HCT116 (cell line): Measurements from ENCODE around the gene TRERF1. TPM values are rescaled to one million over a fixed set of nuclear protein-coding genes. Genes with fewer than 3 reads are reported as not detected.

ENCODE experiments used
- ATAC-seq: fragments of 200-7000 bp; cut with Tn5 transposase; 2 replicates; pipeline ENCODE4 v1.9.1; 2020; ENCODE audit warnings: mild to moderate bottlenecking, moderate library complexity
- BruUV-seq: library from RNA; stranded (reverse); fragments of 400-500 nt; replicated peaks from 2 replicates; lab custom pipeline; 2021; lab: Mats Ljungman, UMichigan
- CTCF ChIA-PET: fragments of 300-600 bp; sonication (Branson Sonifier 250); formaldehyde crosslinking; loops from one replicate; lab custom pipeline; 2021; ENCODE audit warnings: antibody characterized with exemption; lab: Charles Lee
- POLR2A ChIA-PET: fragments of 300-600, 350-600 bp; sonication (Branson Sonifier 250); formaldehyde crosslinking; loops from one replicate; lab custom pipeline; 2021; ENCODE audit warnings: antibody characterized with exemption; lab: Charles Lee
- RAD21 ChIA-PET, 2 experiments: fragments of 300-600 bp; sonication (Branson Sonifier 250); formaldehyde crosslinking; loops; one replicate each; lab custom pipeline; 2023; ENCODE audit warnings: low total read pairs in 2 of 2; ENCODE audit not compliant: uncharacterized antibody in 2 of 2, unreplicated experiment in 2 of 2, low non-redundant PET in 1 of 2; lab: Charles Lee
- DNase-seq: peaks from one replicate; pipeline ENCODE4 v3.0.0-alpha.2; 2010; ENCODE audit warnings: low read depth, low spot score
- H2AFZ ChIP-seq: fragments of 200-600 bp; shearing (Covaris generic), sonication (generic); 2 replicates; pipeline ENCODE4 v1.6.1; 2017; ENCODE audit warnings: low read depth, mixed run types, mixed read lengths, antibody characterized with exemption, low read length; ENCODE audit not compliant: poor library complexity, severe bottlenecking
- H3K27ac ChIP-seq: 2 replicates; pipeline ENCODE4 v1.5.1; 2012; ENCODE audit warnings: low read depth, low read length
- H3K27me3 ChIP-seq: fragments of 200-600 bp; sonication (generic); 2 replicates; pipeline ENCODE4 v1.6.1; 2016; ENCODE audit warnings: mixed run types, low read length, mixed read lengths; ENCODE audit not compliant: insufficient read depth
- H3K36me3 ChIP-seq, 2 experiments: fragments of 200-500 bp in 1 of 2; fragments of 200-600 bp in 1 of 2; sonication (Bioruptor generic) in 1 of 2; sonication (generic) in 1 of 2; 2 replicates each; pipeline versions ENCODE4 v1.5.1 to v1.6.1; 2014 to 2016; ENCODE audit warnings: low read length in 2 of 2, inconsistent platforms in 1 of 2, mixed read lengths in 1 of 2, mixed run types in 1 of 2; ENCODE audit not compliant: insufficient read depth in 2 of 2, control insufficient read depth in 1 of 2
- H3K4me1 ChIP-seq, 2 experiments: fragments of 200-600 bp in 1 of 2; sonication (generic) in 1 of 2; 2 replicates each; pipeline versions ENCODE4 v1.5.1 to v1.6.1; 2012 to 2017; ENCODE audit warnings: low read length in 2 of 2, inconsistent platforms in 1 of 2, mild to moderate bottlenecking in 1 of 2, mixed read lengths in 1 of 2, mixed run types in 1 of 2, moderate library complexity in 1 of 2; ENCODE audit not compliant: insufficient read depth in 2 of 2, control insufficient read depth in 1 of 2
- H3K4me2 ChIP-seq: fragments of 200-600 bp; sonication (generic); 2 replicates; pipeline ENCODE4 v1.6.1; 2017; ENCODE audit warnings: mixed run types, low read length, mixed read lengths
- H3K4me3 ChIP-seq, 2 experiments: fragments of 200-600 bp in 1 of 2; sonication (generic) in 1 of 2; replicated peaks in 1 of 2; 2 replicates each; pipeline ENCODE4 v1.5.1; 2011 to 2016; ENCODE audit warnings: low read length in 2 of 2, control low read depth in 1 of 2, low read depth in 1 of 2, mild to moderate bottlenecking in 1 of 2, mixed read lengths in 1 of 2, mixed run types in 1 of 2
- H3K79me2 ChIP-seq: fragments of 200-600 bp; sonication (generic); 2 replicates; pipeline ENCODE4 v1.6.1; 2017; ENCODE audit warnings: mild to moderate bottlenecking, mixed run types, low read length, moderate library complexity, mixed read lengths; ENCODE audit not compliant: insufficient read depth
- H3K9ac ChIP-seq: fragments of 200-600 bp; sonication (generic); 2 replicates; pipeline ENCODE4 v1.6.1; 2016; ENCODE audit warnings: low read length, mixed read lengths
- H3K9me2 ChIP-seq: fragments of 200-600 bp; sonication (generic), shearing (Covaris generic); 2 replicates; pipeline ENCODE4 v1.6.1; 2017; ENCODE audit warnings: mixed run types, mild to moderate bottlenecking, moderate library complexity; ENCODE audit not compliant: insufficient read depth
- H3K9me3 ChIP-seq, 2 experiments: fragments of 200-500 bp in 1 of 2; fragments of 200-600 bp in 1 of 2; sonication (Bioruptor generic) in 1 of 2; sonication (generic) in 1 of 2; 2 replicates each; pipeline ENCODE4 v1.6.1; 2014 to 2017; ENCODE audit warnings: low read length in 2 of 2, mixed read lengths in 2 of 2, inconsistent platforms in 1 of 2, low read depth in 1 of 2, mild to moderate bottlenecking in 1 of 2, mixed run types in 1 of 2, moderate library complexity in 1 of 2; ENCODE audit not compliant: control insufficient read depth in 1 of 2, insufficient read depth in 1 of 2
- H4K20me1 ChIP-seq: fragments of 200-600 bp; sonication (generic), shearing (Covaris generic); 2 replicates; pipeline ENCODE4 v1.6.1; 2017; ENCODE audit warnings: mixed run types, mild to moderate bottlenecking, moderate library complexity; ENCODE audit not compliant: insufficient read depth
- CBX3 ChIP-seq: IDR thresholded peaks from 2 replicates; pipeline ENCODE4 v1.6.1; 2012; ENCODE audit warnings: low read depth
- EGR1 ChIP-seq: IDR thresholded peaks from 2 replicates; pipeline ENCODE4 v1.6.1; 2012; ENCODE audit warnings: low read depth
- EZH2 ChIP-seq: fragments of 200-600 bp; sonication (generic); IDR thresholded peaks from 2 replicates; pipeline ENCODE4 v1.6.1; 2017; ENCODE audit warnings: antibody characterized with exemption, mixed run types
- EZH2phosphoT487 ChIP-seq: fragments of 200-600 bp; IDR thresholded peaks from 2 replicates; pipeline ENCODE4 v1.6.1; 2018; ENCODE audit warnings: antibody characterized with exemption, borderline replicate concordance
- FOSL1 ChIP-seq: IDR thresholded peaks from 2 replicates; pipeline ENCODE4 v1.6.1; 2012; ENCODE audit warnings: low read depth
- JUND ChIP-seq: IDR thresholded peaks from 2 replicates; pipeline ENCODE4 v1.6.1; 2012
- POLR2A ChIP-seq: IDR thresholded peaks from 2 replicates; pipeline ENCODE4 v1.7.0; 2011; ENCODE audit warnings: borderline replicate concordance; ENCODE audit not compliant: insufficient read depth, insufficient read length; ENCODE audit errors: extremely low read depth
- POLR2AphosphoS5 ChIP-seq: IDR thresholded peaks from 2 replicates; pipeline ENCODE4 v1.6.1; 2011; ENCODE audit warnings: mild to moderate bottlenecking, low read depth, low read length, moderate library complexity
- RAD21 ChIP-seq: IDR thresholded peaks from 2 replicates; pipeline ENCODE4 v1.6.1; 2012; ENCODE audit warnings: low read depth, mild to moderate bottlenecking
- SIN3A ChIP-seq: IDR thresholded peaks from 2 replicates; pipeline ENCODE4 v1.6.1; 2012; ENCODE audit warnings: low read depth
- SP1 ChIP-seq: IDR thresholded peaks from 2 replicates; pipeline ENCODE4 v1.6.1; 2012; ENCODE audit warnings: low read depth
- SRF ChIP-seq: IDR thresholded peaks from 2 replicates; pipeline ENCODE4 v1.6.1; 2012; ENCODE audit warnings: low read depth
- TCF7L2 ChIP-seq: IDR thresholded peaks from 2 replicates; pipeline ENCODE4 v1.7.0; 2011; ENCODE audit warnings: borderline replicate concordance, inconsistent platforms; ENCODE audit not compliant: insufficient read depth, insufficient read length; ENCODE audit errors: extremely low read depth
- YY1 ChIP-seq: IDR thresholded peaks from 2 replicates; pipeline ENCODE4 v1.6.1; 2011; ENCODE audit warnings: low read length, low read depth, moderate library complexity, mild to moderate bottlenecking; ENCODE audit not compliant: insufficient replicate concordance; ENCODE audit errors: extremely low read depth
- ZFX ChIP-seq: fragments of 450-650 bp; IDR thresholded peaks from 2 replicates; pipeline ENCODE4 v1.6.1; 2017
- intact Hi-C: fragments of 100-400 bp; cut with micrococcal nuclease; formaldehyde crosslinking; loops from 2 replicates; pipeline ENCODE4 v1.10.0; 2022
- total RNA-seq: library from RNA; stranded (reverse); gene quantifications from one replicate; pipeline ENCODE4 v1.2.1, GENCODE V29; 2021; ENCODE audit not compliant: unreplicated experiment
- TF ChIP-seq, protein P1 (sequence below), 3 experiments: fragments of 200-600 bp in 1 of 3; sonication (generic) in 1 of 3; IDR thresholded peaks in 2 of 3; conservative IDR thresholded peaks in 1 of 3; 2 replicates each; pipeline ENCODE4 v1.5.1; 2012 to 2017; ENCODE audit warnings: low read depth in 2 of 3, low read length in 2 of 3, antibody characterized with exemption in 1 of 3, borderline replicate concordance in 1 of 3, control low read depth in 1 of 3, mild to moderate bottlenecking in 1 of 3, mixed read lengths in 1 of 3, mixed run types in 1 of 3, moderate library complexity in 1 of 3; ENCODE audit not compliant: insufficient read depth in 1 of 3
- TF ChIP-seq, protein P2 (sequence below): IDR thresholded peaks from 2 replicates; pipeline ENCODE4 v1.6.1; 2012
- TF ChIP-seq, protein P3 (sequence below): IDR thresholded peaks from 2 replicates; pipeline ENCODE4 v1.6.1; 2012

The TRERF1 gene
- total RNA-seq, 1 experiment from 2014 or later = 12.4 TPM

DNA sequence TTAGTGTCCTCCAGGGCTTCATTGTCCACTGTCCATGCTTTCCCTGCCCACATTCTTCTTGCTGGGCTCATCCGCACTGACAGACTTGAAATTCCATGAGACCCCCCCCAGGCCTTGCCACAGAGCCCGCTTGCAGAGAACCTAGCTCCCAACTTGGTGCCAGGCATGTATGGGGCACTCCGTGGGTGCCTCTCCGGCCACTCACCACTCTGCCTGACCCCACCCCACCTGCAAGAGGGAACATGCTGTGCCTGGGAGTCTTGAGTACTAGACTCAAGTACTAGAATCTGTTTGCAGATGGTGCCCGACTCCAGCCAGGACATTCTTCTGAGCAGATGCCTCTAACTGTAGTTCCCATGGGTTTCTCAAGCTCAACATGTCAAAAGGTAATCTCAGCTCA, 47.9 kb downstream of the TRERF1 start:
- BruUV-seq = no TSS peak
- peaks cover 5% of the 10 kb centered on the region; the same call in 1 of the 2 replicates for H3K79me2 ChIP-seq
- ChIA-PET RAD21 (interaction anchor here (0.5 to 1.0 kb wide), 4 partner anchors 48 to 1126 kb away, joined by 3 read pairs; no protein-coding TSS in a partner anchor), POLR2A (interaction anchor here (0.8 to 1.6 kb wide), 3 partner anchors 10 to 187 kb away, joined by 3 to 4 read pairs (median 3); no protein-coding TSS in a partner anchor), CTCF (interaction anchor here (1.0 kb wide), 2 partner anchors 12 to 144 kb away, joined by 3 to 4 read pairs; no protein-coding TSS in a partner anchor)
- peak overlapping the region; percentile 86 for H3K27ac ChIP-seq
- peak overlapping the region; percentile 77 for H3K4me2 ChIP-seq
- no peaks in the 10 kb centered on the region for H4K20me1 ChIP-seq
- H3K9ac ChIP-seq = peak overlapping the region; percentile 53
- H3K9me3 ChIP-seq = no peaks in the 10 kb centered on the region
- intact Hi-C loops = no loop called here
- TF ChIP-seq JUND (no peak), POLR2A (no peak), EGR1 (no peak), YY1 (no peak), ZFX (no peak), SRF (no peak), FOSL1 (no peak), EZH2phosphoT487 (no peak), SIN3A (no peak), SP1 (no peak), EZH2 (no peak), CBX3 (no peak), POLR2AphosphoS5 (no peak), RAD21 (no peak), TCF7L2 (no peak)
- TF ChIP-seq, protein P1, sequence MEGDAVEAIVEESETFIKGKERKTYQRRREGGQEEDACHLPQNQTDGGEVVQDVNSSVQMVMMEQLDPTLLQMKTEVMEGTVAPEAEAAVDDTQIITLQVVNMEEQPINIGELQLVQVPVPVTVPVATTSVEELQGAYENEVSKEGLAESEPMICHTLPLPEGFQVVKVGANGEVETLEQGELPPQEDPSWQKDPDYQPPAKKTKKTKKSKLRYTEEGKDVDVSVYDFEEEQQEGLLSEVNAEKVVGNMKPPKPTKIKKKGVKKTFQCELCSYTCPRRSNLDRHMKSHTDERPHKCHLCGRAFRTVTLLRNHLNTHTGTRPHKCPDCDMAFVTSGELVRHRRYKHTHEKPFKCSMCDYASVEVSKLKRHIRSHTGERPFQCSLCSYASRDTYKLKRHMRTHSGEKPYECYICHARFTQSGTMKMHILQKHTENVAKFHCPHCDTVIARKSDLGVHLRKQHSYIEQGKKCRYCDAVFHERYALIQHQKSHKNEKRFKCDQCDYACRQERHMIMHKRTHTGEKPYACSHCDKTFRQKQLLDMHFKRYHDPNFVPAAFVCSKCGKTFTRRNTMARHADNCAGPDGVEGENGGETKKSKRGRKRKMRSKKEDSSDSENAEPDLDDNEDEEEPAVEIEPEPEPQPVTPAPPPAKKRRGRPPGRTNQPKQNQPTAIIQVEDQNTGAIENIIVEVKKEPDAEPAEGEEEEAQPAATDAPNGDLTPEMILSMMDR (IDR thresholded peaks at IDR 0.05 in 2 of 3, conservative IDR thresholded peaks at IDR 0.05 in 1 of 3; ENCODE audit: borderline replicate concordance in 1 of 3, insufficient read depth in 1 of 3, low read depth in 2 of 3, low read length in 2 of 3) = no peak
- TF ChIP-seq, protein P2, sequence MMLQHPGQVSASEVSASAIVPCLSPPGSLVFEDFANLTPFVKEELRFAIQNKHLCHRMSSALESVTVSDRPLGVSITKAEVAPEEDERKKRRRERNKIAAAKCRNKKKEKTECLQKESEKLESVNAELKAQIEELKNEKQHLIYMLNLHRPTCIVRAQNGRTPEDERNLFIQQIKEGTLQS = no peak
- TF ChIP-seq, protein P3, sequence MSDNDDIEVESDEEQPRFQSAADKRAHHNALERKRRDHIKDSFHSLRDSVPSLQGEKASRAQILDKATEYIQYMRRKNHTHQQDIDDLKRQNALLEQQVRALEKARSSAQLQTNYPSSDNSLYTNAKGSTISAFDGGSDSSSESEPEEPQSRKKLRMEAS = no peak
- no peaks in the 10 kb centered on the region for H3K9me2 ChIP-seq
- H2AFZ ChIP-seq = no peak overlapping the region
- DNase-seq (no peak), ATAC-seq (peak; percentile 9; the same call in 1 of the 2 replicates)
- no peaks in the 10 kb centered on the region for H3K36me3 ChIP-seq
- H3K27me3 ChIP-seq = no peaks in the 10 kb centered on the region
- peaks cover 61 to 69% of the 10 kb centered on the region in 2 experiments for H3K4me1 ChIP-seq
- peak overlapping the region; percentile 21 to 43 for H3K4me3 ChIP-seq
